CD4-positive, alpha-beta T cell treated with Interleukin-21 for 1 hour (primary cell): ENCODE data around the gene LRRC4C.

Experiments used
- DNase-seq: peaks from one replicate; pipeline ENCODE4 v3.0.0-alpha.2; 2020

LRRC4C gene

DNA sequence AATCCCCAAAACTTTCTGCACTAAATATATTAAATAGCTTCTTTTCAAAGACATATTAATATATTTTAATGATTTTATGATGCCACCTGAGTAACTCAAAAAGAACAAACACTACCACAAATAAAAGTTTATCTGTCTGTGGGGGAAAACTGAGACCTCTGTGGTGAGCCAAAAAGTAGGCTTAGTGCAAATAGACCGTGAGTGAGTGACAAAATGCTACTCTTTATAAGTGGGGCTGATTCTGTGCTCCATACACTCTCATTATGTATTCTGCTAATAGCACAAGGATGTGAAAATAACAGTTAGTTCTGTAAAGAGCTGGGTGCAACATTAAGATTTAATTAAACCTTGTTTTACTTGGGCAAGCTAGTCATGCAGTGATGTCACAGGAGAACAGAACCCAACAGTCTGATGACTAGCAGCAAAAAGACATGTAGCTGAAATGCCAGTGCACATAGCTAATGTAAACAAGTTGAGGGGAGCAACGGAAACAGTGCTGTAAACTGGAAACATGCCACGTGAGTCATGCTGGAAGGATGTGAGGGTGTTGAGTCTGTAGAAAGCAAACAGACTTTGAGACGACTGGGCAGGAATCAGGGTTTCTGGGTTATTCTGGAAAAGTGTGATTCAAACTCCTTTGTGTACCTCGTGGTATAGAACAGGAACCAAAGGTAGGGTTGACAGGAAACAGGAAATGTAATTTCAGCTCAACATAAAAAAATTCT, 1130.4 kb downstream of the LRRC4C start:
- no peak for DNase-seq

DNA sequence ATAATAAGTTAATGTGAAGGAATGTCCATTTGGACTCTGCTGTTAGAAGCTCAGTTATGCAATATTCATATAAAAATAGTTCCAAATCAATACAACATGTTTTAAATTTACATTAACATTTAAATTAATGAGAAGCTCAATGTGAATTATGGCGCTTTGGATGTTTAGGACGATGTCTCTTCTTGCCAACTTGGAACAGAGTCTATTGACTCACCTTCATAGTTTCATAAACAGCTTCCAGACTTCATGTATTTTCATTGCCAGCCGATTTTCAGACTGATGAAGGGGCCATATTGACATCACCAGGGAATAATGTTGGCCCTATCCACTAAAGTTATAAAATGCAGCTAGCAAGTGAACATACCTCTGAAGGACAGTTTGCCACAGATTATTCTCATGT, 1136.2 kb downstream of the LRRC4C start:
- DNase-seq = no peak

DNA sequence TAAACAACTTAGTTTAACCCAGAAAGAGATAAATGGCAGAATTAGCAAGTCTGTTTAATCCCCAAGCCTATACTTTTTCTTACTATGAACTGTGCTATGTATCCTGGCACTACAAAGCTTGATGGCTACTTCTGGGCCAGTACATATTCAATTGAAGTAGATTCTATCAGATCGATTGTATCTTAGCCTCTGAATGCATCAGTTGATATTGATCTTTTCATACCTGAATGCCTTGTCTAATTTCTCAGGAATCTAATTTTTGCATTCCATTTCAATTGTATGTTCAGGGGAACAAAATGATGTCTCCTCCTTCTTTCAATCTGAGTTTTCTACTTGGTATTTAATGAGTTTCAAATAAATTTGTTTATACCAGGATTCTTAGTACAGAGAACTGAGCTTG, 1137.9 kb downstream of the LRRC4C start:
- DNase-seq = no peak

GRCh38 chr11:40316171-40316570, 1143.3 kb downstream of the LRRC4C start:
- DNase-seq = no peak

DNA sequence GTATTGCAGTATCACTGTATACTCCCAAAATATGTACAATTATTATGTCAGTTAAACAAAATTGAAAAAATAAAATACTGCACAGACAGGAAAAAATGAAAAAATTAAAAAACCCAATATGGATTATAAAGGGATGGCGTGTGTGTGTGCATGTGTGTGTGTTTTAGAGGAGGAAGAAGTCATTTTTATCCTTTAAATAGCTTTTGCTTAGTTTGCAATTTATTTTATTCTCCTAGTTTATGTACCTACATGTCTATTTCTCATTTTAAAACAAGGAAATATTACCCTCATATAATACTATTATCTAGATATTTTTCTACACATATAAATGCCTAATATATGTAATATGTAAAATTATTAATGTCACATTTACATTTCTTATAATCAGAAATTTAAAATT, 1144.3 kb downstream of the LRRC4C start:
- no peak for DNase-seq

DNA sequence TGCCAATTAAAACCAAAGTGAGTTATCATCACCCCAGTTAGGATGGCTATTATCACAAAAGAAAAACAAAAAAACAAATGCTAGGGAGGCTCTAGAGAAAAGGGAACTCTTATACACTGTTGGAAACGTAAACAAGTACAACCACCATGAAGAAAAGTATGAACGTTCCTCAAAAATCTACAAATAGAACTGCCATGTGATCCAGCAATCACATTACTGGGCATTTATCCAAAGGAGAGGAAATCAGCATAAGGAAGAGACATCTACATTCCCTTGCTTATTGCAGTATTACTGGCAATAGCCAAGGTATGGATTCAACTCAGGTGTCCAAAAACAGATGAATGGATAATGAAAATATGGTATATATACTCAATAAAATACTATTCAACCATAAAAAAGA, 1145.1 kb downstream of the LRRC4C start:
- DNase-seq = no peak

GRCh38 chr11:40306938-40307548, 1152.4 kb downstream of the LRRC4C start:
- no peak for DNase-seq

DNA sequence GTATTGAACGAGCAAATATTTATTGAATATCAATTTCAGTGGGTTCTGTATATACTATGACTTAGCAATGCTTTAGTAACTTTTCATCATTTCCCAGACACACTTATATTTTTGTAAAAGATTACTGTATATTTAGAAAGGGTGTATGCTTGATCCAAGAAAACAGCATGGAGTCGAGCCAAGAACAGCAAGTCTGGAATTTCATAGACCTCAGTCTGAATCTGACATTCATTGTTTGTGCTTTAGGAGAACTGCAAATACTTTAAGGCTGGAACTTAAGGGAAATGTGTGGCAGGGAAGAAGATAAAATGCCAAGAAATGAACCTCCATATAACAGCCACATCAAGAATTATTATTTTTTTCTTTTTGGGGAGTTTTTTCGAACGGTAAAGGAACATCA, 1156.8 kb downstream of the LRRC4C start:
- no peak for DNase-seq

GRCh38 chr11:40295466-40295865, 1164.0 kb downstream of the LRRC4C start:
- DNase-seq = no peak

DNA sequence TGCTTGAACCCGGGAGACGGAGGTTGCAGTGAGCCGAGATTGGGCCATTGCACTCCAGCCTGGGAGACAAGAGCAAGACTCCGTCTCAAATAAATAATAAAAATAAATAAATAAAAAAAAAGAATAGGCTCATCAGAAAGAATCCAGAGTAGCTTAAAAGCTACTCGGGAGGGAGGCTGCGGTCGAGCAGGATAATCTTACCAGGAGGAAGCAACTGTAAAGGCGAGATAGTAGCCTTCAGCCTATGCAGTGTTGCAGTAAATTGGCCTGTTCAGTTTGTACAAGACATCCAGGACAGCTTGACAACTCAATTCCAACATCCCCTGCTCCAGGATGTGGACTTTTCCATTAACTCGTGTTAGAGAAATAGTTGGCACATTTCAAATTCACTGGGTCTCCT, 1164.7 kb downstream of the LRRC4C start:
- DNase-seq = no peak

- DNase-seq = no peak
These were observed 1165.1 kb downstream of the LRRC4C start for GRCh38 chr11:40294349-40294735.

DNA sequence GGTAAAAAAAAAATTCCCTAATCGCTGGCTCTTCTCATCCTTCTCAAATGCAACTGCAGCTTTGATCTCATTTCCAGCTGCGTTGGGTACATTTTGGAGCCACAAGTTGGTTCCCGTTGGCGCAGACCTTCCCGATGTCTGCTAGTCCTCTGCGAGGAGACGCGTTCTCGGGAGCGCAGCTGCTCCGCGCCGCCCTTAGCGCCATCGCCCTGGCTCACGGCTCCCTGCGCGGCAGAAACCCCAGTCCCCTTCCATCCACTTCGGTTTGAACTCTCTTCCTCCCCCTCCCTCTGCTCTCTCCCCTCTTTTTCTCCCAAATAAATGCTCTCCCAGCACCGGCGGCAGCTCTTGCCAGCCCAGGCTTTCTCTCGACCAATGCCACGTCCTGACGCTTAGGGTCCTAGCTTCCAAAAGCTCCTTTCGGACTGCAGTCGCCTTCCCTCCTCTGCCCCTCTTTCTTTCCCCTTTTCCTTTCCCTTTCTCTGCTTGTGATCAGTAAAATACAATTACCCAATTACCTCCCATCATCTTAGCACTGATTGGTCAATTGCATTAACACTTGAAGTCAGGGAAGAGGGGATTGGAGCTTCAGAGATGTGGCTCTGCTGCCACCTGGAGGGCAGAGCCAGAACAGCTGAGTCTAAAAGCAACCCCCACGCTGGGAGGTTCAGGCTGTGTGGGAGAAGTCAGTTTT, 1165.7 kb downstream of the LRRC4C start:
- peak; percentile 14 for DNase-seq

DNA sequence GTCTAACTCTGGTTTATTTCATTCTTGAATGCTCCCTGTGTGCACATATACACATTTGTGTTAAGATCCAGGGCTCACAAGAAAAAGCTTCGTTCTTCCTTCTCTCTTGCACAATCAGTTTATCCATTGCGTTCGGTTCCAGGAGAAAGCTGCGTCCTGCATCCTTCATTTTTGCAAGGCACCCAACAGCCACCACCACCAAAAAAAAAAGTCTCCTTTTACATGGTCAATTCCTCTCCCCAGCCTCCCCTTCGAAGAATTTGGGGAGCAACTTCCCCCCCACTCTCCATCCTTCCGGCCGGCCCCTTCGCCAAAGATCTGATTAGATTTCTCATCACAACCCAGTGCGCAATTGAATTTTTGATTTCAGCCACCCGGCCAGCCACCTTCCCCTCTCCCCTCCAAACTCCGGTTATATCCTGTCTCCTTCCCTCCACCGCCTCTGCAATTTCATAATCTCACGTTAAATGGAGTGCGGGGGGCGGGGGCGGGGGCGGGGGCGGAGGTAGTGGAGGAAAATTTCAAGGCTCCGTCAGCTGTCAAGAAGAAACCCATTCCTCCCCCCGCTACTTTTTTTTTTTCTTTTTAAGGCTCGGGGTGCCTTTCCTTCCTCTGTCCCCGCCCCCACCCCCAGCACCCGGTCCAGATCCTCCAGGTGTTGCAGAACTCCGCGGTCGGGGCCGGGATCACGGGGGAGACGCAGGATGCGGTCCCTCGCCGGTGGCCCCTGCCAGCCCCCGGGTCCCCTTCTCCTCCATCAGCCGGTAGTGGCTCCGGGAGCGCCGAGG, 1166.5 kb downstream of the LRRC4C start:
- DNase-seq = no peak

DNA sequence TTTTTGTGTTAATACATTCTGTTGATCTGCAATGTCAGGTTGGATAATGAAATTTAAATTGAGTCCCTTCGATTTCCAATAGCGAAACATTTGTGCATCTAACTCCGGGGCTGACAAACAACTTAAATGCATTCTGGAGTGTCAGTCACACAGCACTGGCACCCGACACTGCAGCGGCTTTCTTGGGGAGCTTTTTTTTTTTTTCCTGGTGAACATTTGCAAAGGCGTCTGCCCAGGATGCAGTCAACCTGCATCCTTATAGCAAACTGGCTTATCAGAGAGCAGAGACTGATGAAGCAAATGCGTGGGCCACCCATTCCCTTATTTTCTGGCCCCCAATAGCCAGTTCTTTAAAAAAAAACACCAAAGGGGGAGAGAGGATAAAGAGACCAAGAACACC, 1167.7 kb downstream of the LRRC4C start:
- no peak for DNase-seq

DNA sequence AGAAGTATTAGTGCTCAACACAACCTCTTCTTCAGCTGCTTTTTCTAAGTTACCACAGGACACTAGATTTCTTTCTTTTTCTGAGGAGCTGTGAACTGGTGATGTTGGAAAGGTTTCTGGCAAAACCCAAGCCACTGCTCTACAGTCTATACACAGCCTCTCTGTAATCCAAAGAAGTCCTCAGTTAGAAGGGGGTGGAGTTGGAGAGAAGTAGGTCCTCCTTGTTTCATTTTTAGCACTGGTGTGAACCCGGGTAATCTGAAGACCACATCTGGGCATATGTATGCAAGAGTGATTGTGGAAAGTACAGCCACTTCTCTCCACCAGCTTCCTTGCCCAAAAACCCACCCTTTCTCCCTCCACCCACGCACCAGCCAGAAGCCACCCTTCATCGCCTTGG, 1168.1 kb downstream of the LRRC4C start:
- DNase-seq = no peak

DNA sequence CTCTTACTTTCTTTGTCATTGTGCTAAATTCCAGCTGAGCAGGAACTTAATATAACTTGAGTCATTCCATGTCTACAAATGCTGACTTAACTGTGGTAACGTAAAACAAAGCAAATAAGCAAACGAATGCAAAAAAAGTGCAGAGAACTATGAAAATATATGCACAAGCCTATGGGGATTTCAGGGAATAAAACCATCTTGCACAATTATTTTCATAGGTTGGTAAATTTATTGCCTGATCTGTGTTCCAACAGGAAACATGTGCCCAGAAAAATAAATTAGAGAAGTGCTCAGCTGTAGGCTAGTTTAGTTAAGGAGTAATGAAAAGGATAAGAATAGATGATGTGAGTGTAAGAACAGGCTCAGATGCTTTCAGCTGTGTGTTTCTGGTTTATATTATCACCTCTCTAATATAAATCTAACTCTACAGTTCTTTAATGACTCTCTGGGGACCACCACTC, 1169.3 kb downstream of the LRRC4C start:
- DNase-seq = no peak

GRCh38 chr11:40289370-40289769, 1170.1 kb downstream of the LRRC4C start:
- DNase-seq = no peak

- no peak for DNase-seq
These were observed 1171.3 kb downstream of the LRRC4C start for GRCh38 chr11:40287916-40288803.

DNA sequence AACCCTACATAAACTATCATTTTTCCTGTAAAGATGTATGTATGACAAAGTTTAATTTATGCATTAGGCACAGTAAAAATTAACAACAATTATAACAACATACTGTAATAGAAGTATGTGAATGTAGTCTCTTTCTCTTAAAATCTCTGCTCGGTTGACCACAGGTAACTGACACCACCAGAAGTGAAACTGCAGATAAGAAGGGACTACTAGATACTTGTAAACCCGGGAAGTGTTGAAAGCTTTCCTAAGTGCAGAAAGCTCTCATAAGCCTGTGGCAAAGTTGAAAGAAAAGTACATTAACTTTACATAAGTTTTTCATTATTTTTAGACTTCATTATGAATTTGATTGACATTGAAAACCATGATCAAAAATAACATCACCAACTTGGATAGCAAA, 1173.3 kb downstream of the LRRC4C start:
- no peak for DNase-seq

DNA sequence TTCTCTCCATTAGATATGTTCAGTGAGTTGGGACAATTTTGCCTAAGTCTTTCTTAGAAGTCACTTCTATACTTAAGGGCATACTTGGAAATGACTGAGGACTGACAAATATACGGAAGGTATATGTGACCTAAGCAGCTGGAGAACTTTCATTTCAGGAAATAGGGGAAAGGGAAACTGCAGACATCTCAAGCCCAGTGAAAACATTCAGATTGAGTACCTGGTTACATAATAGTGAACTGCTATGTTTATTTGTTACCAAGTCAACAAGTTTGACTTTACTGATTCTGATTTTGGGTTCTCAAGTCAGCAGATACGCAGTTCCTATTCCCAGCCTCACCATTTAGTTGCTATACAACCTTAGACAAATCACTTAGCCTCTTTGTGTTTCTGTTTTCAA, 1173.9 kb downstream of the LRRC4C start:
- DNase-seq = no peak

GRCh38 chr11:40281052-40281580, 1178.3 kb downstream of the LRRC4C start:
- DNase-seq = no peak
